NCI-H345 treated with DMSO at 0.1 percent for 48 hours (cell line): ENCODE measurements around the gene FNDC3B.

Source experiments
- DNase-seq: peaks from one replicate; lab custom pipeline; 2025; ENCODE audit not compliant: unreplicated experiment; lab: John Stamatoyannopoulos, UW

Gene FNDC3B

GRCh38 chr3:172380632-172381031 is 341.3 kb downstream of the FNDC3B start:
- DNase-seq = no peak

- no peak for DNase-seq
These were observed 344.0 kb downstream of the FNDC3B start for GRCh38 chr3:172383306-172383796.

- no peak for DNase-seq
These were observed 345.5 kb downstream of the FNDC3B start for GRCh38 chr3:172384836-172385235.

GRCh38 chr3:172387728-172388127 is 348.4 kb downstream of the FNDC3B start:
- no peak for DNase-seq

- no peak for DNase-seq
These were observed 349.2 kb downstream of the FNDC3B start for GRCh38 chr3:172388412-172389078.

GRCh38 chr3:172390792-172391191 is 351.4 kb downstream of the FNDC3B start:
- DNase-seq = no peak

GRCh38 chr3:172391592-172392302 is 352.4 kb downstream of the FNDC3B start:
- no peak for DNase-seq

GRCh38 chr3:172394692-172395091 is 355.3 kb downstream of the FNDC3B start:
- no peak for DNase-seq

GRCh38 chr3:172396400-172396799 is 357.0 kb downstream of the FNDC3B start:
- no peak for DNase-seq

- DNase-seq = no peak
These were observed 358.5 kb downstream of the FNDC3B start for GRCh38 chr3:172397716-172398405.

GRCh38 chr3:172398484-172398883 is 359.1 kb downstream of the FNDC3B start:
- DNase-seq = no peak

GRCh38 chr3:172402090-172402489 is 362.7 kb downstream of the FNDC3B start:
- DNase-seq = no peak

- no peak for DNase-seq
These were observed 363.7 kb downstream of the FNDC3B start for GRCh38 chr3:172402892-172403643.

- no peak for DNase-seq
These were observed 365.0 kb downstream of the FNDC3B start for GRCh38 chr3:172404237-172404962.

GRCh38 chr3:172405914-172406313 is 366.5 kb downstream of the FNDC3B start:
- DNase-seq = no peak

- no peak for DNase-seq
These were observed 368.5 kb downstream of the FNDC3B start for GRCh38 chr3:172407872-172408271.

GRCh38 chr3:172410702-172411477 is 371.5 kb downstream of the FNDC3B start:
- no peak for DNase-seq

- no peak for DNase-seq
These were observed 372.1 kb downstream of the FNDC3B start for GRCh38 chr3:172411478-172411947.

GRCh38 chr3:172415323-172415722 is 375.9 kb downstream of the FNDC3B start:
- no peak for DNase-seq

- no peak for DNase-seq
These were observed 398.3 kb downstream of the FNDC3B start for GRCh38 chr3:172437713-172438112.
